ENCODE results near the gene SLC7A9. TPM values are rescaled to one million over a fixed set of nuclear protein-coding genes. Genes with fewer than 3 reads are reported as not detected.

SLC7A9 gene
- total RNA-seq, 3 donors from 2014 or later (not counting 1 experiment from before 2014, with no cell fraction given), result 0.75 to 0.80 TPM; not detected in 1

- no peaks in the 10 kb centered on the region for H3K4me1 Mint-ChIP-seq
- H3K4me3 ChIP-seq (ENCODE audit: low read length), result no peak overlapping the region
- H3K27ac Mint-ChIP-seq, result no peak overlapping the region
- peaks cover 0 to 12% of the 10 kb centered on the region in 2 donors for H3K27me3 Mint-ChIP-seq (ENCODE audit: low read depth in 2 of 2)
- no peak overlapping the region for H3K27ac ChIP-seq (ENCODE audit: low read length)
- intact Hi-C loops (cut with micrococcal nuclease), result no loop called here
- DNase-seq (no peak), ATAC-seq (no peak)
- 79% methylated on average over 5 of the region's 5 CpGs for WGBS (ENCODE audit: insufficient coverage)
- H3K4me3 Mint-ChIP-seq, result no peak overlapping the region
- no peak for TF ChIP-seq CTCF (IDR thresholded peaks at IDR 0.05)
- H3K36me3 ChIP-seq (ENCODE audit: control insufficient read depth, insufficient read depth, low read length), result no peaks in the 10 kb centered on the region
- no peaks in the 10 kb centered on the region for H3K36me3 Mint-ChIP-seq
- no peaks in the 10 kb centered on the region for H3K4me1 ChIP-seq (ENCODE audit: control insufficient read depth, insufficient read depth, low read length)
- H3K9me3 Mint-ChIP-seq, result no peaks in the 10 kb centered on the region
- H3K9me3 ChIP-seq (ENCODE audit: control insufficient read depth, insufficient read depth, low read length), result no peaks in the 10 kb centered on the region
- no peaks in the 10 kb centered on the region for H3K27me3 ChIP-seq (ENCODE audit: control insufficient read depth, insufficient read depth, low read length)
Observed at GRCh38 chr19:32809254-32809653, 60.3 kb downstream of the SLC7A9 start.

- Mint-ChIP-seq H3K9me3 (no peaks in the 10 kb centered on the region), H3K4me1 (no peaks in the 10 kb centered on the region), H3K36me3 (no peaks in the 10 kb centered on the region), H3K27me3 (ENCODE audit: low read depth in 2 of 2) (peaks cover 0 to 11% of the 10 kb centered on the region in 2 donors), H3K27ac (no peak overlapping the region), H3K4me3 (no peak overlapping the region)
- no peak for TF ChIP-seq CTCF (IDR thresholded peaks at IDR 0.05)
- ATAC-seq (no peak), DNase-seq (no peak)
- Histone ChIP-seq H3K36me3 (ENCODE audit: control insufficient read depth, insufficient read depth, low read length) (no peaks in the 10 kb centered on the region), H3K9me3 (ENCODE audit: control insufficient read depth, insufficient read depth, low read length) (no peaks in the 10 kb centered on the region), H3K4me3 (ENCODE audit: low read length) (no peak overlapping the region), H3K27me3 (ENCODE audit: control insufficient read depth, insufficient read depth, low read length) (no peaks in the 10 kb centered on the region), H3K4me1 (ENCODE audit: control insufficient read depth, insufficient read depth, low read length) (no peaks in the 10 kb centered on the region), H3K27ac (ENCODE audit: low read length) (no peak overlapping the region)
- intact Hi-C loops (cut with micrococcal nuclease), result no loop called here
- 89% methylated on average over 4 of the region's 4 CpGs for WGBS (ENCODE audit: insufficient coverage)
Observed at GRCh38 chr19:32808236-32808635, 61.3 kb downstream of the SLC7A9 start.

GRCh38 chr19:32802840-32803239, 66.7 kb downstream of the SLC7A9 start:
- Histone ChIP-seq H3K4me1 (ENCODE audit: control insufficient read depth, insufficient read depth, low read length) (no peaks in the 10 kb centered on the region), H3K27me3 (ENCODE audit: control insufficient read depth, insufficient read depth, low read length) (no peaks in the 10 kb centered on the region), H3K36me3 (ENCODE audit: control insufficient read depth, insufficient read depth, low read length) (no peaks in the 10 kb centered on the region), H3K4me3 (ENCODE audit: low read length) (no peak overlapping the region), H3K9me3 (ENCODE audit: control insufficient read depth, insufficient read depth, low read length) (no peaks in the 10 kb centered on the region), H3K27ac (ENCODE audit: low read length) (no peak overlapping the region)
- ATAC-seq (no peak), DNase-seq (no peak)
- whole genome bisulfite sequencing (ENCODE audit: insufficient coverage), result 97% methylated on average over 12 of the region's 12 CpGs
- Mint-ChIP-seq H3K4me1 (no peaks in the 10 kb centered on the region), H3K9me3 (no peaks in the 10 kb centered on the region), H3K4me3 (no peak overlapping the region), H3K27ac (no peak overlapping the region), H3K27me3 (ENCODE audit: low read depth in 2 of 2) (no peaks in the 10 kb centered on the region), H3K36me3 (no peaks in the 10 kb centered on the region)
- intact Hi-C loops (cut with micrococcal nuclease), result no loop called here
- no peak for TF ChIP-seq CTCF (IDR thresholded peaks at IDR 0.05)

- ATAC-seq (no peak), DNase-seq (no peak)
- Histone ChIP-seq H3K27ac (ENCODE audit: low read length) (no peak overlapping the region), H3K9me3 (ENCODE audit: control insufficient read depth, insufficient read depth, low read length) (no peaks in the 10 kb centered on the region), H3K27me3 (ENCODE audit: control insufficient read depth, insufficient read depth, low read length) (no peaks in the 10 kb centered on the region), H3K4me3 (ENCODE audit: low read length) (no peak overlapping the region), H3K36me3 (ENCODE audit: control insufficient read depth, insufficient read depth, low read length) (no peaks in the 10 kb centered on the region), H3K4me1 (ENCODE audit: control insufficient read depth, insufficient read depth, low read length) (peaks cover 5% of the 10 kb centered on the region)
- H3K4me3 Mint-ChIP-seq, result no peak overlapping the region
- H3K27me3 Mint-ChIP-seq (ENCODE audit: low read depth in 2 of 2), result no peaks in the 10 kb centered on the region
- TF ChIP-seq CTCF (IDR thresholded peaks at IDR 0.05), result no peak
- intact Hi-C loops (cut with micrococcal nuclease), result no loop called here
- H3K27ac Mint-ChIP-seq, result no peak overlapping the region
- 58% methylated on average over 2 of the region's 4 CpGs for WGBS (ENCODE audit: insufficient coverage)
- no peaks in the 10 kb centered on the region for H3K9me3 Mint-ChIP-seq
- peaks cover 0 to 3% of the 10 kb centered on the region in 2 donors for H3K4me1 Mint-ChIP-seq
- H3K36me3 Mint-ChIP-seq, result no peaks in the 10 kb centered on the region
Observed at GRCh38 chr19:32800754-32801153, 68.8 kb downstream of the SLC7A9 start.
